Dermis microvascular lymphatic vessel endothelial cell (primary cell): Measurements from ENCODE around the gene GALNS. TPM values are rescaled to one million over a fixed set of nuclear protein-coding genes. Genes with fewer than 3 reads are reported as not detected.
"Not testable (repeated sequence)": the region's sequence is repeated elsewhere in the genome, so short reads cannot be mapped to it uniquely, and the experiment has no call there.

Experiments
- DNase-seq, 2 donors: peaks; one replicate each; pipeline versions ENCODE4 v3.0.0 to v3.0.0-alpha.2; 2010; ENCODE audit warnings: low read depth in 2 of 2
- total RNA-seq: library from RNA; depleted of rRNA; stranded (reverse); fragments of >200 nt; gene quantifications from 2 replicates; pipeline ENCODE4 v1.2.1, GENCODE V29; 2014

The GALNS gene
- total RNA-seq, 1 donor from 2014 or later = 7.2 TPM

DNA sequence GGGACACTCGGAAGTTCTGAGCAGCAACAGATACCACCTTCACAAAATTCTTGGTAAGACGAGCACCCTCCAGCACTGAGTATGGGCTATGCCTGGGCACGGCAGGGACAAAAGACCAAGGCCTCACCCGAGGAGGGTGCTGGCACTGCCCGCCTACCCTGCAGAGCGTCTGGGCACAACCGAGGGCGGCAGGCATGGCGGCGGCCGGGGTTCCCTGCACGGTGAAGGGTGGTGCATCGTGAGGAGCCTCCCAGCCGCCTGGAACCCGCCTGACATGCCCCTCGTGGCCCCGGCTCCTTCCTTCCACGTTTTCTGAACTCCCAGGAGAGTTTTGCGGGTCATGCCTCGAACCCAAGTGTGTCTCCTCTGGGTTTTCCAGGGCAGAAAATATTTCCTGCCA lies 18.9 kb downstream of the GALNS start:
- no peak for DNase-seq

DNA sequence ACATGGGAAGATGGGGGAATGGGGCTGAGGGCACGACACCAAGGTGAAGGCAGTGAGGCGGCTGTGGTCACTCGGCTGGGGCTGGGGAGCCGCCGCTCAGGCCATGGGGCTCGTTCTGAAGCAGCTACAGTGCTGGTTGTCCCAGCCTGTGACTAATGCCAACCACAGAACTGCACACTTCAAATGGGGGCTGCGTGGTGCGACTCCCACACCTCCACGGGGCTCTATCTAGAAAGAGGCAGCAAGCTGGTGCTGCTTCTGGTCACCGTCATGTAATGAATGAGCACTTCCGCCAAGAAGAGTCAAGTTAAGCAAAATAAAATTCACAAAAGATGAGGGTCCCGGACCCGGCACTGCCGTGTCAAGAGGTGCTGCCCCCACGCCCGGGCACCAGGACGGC lies 20.0 kb downstream of the GALNS start:
- no peak for DNase-seq

DNA sequence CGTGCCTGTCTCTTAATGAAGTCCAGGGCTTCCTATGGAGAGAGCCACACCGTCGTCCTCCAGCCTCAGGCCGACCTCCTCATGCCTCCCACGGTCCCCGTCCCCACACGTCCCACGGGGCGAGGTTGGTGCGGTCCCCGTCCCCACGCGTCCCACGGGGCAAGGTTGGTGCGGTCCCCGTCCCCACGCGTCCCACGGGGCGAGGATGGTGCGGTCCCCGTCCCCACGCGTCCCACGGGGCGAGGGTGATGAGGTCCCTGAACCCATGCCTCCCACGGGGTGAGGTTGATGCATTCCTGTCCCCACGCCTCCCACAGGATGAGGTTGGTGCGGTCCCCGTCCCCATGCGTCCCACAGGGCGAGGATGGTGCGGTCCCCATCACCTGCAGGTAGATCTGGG lies 20.9 kb downstream of the GALNS start:
- DNase-seq = no peak

DNA sequence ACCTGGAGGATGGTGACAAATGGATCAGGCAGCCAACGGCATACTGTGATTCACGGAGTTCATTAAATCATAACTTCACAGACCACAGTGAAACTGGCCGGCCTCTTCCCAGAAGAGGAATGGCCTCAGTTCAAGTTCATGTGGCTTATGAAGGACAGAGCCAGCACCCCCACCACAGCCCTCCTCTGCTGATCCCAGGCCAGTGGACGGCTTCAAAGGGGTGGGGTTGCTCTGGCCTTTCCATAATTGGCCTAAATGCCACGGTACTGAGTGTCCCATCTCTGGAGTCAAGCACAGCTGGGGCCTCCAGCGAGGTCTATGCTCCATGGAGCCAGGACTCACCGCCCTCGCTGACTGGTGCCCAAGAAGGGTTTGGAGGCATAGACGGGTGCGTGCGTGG lies 21.4 kb downstream of the GALNS start:
- no peak for DNase-seq

DNA sequence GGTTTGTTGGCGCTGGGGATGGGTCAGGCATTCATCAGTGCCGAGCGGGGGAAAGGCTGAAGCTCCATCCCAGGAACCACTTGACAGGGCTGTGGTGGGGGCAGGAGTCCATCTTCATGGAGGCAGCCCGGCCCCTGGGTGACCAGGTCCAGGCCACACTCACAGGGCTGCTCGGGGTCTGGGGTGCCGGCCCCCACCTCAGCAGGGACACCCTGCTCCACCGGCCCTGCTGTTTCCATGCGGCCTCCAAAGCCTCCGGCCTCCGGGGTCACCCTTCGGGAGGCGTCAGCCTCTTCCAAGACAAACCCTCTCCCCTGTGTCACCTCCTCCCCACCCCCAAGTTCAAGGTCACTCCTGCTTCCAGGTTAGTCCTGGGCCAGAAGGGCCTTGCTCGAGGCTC lies 22.1 kb downstream of the GALNS start:
- DNase-seq = no peak

DNA sequence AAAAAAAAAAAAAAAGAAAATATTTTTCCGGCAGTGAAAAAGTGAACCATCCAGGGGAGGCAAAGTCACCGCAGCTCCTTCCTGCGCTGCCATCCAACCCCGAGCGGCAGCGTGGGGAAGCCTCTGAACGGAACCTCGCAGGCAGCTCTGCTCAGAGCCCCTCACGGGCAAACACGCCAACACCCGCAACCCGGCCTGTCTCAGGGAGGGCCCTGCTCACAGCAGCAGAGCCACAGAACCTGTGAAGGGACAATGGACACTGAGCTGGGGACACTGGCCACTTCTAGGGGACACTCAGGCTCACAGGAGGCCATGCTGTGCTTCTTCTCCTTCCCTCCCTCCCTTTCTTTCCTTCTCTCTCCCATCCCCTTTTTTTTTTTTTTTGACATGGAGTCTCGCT lies 23.7 kb downstream of the GALNS start:
- DNase-seq = no peak

DNA sequence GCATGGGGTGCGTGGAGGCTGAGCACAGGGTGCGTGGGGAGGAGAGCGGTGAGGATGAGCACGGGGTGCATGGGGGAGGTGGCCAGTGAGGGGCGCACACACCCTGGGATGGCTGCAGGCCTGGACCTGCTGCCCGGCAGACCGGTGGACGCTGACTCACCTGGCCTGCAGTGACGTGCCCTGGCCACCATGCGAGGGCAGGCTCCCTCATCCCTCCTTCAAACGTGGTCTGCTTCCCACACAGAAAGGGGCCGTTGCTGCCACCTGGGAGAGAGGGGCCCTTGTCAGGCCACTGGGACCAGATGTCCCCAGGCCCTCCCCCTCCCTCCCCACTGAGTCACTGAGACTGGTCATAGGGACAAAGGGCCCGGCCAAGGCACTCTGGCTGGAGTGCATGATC lies 24.9 kb downstream of the GALNS start:
- DNase-seq = no peak

DNA sequence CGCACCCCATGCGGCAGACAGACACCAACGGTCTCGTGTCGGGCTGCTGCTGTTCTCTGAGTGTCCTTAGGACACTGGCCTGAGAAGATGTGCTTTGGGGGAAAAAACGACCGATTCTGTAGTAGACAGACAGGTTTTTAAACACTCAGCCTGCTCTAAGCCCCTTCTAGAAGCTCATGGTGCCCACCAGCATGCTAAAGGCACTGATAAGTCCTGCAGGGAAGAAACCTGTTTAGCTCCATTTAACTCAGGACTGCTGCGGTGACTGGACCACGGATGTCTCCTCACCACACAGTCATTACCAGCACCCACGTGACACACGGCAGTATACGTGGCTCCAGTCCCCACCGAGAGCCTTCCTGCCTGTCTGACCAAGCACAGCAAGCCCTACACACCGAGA lies 26.0 kb downstream of the GALNS start:
- DNase-seq = no peak

DNA sequence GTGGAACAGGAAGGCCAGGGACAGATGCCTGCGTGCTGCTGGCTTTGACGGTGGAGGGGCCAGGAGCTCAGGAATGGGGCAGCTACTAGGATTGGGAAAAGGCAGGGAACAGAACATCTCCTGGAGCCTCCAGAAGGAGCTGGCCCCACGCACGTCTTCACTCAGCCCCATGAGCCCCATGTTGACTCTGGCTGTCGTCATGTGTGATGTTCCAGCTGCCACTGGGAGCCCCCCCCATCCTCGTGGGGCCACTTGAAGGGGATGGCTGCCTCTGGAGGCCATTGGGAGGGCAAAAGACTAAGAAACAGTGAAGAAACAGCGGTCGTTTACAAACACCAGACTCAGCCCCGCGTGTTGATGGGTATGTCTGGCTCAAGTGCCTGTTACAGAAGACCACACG lies 26.5 kb downstream of the GALNS start:
- no peak for DNase-seq

DNA sequence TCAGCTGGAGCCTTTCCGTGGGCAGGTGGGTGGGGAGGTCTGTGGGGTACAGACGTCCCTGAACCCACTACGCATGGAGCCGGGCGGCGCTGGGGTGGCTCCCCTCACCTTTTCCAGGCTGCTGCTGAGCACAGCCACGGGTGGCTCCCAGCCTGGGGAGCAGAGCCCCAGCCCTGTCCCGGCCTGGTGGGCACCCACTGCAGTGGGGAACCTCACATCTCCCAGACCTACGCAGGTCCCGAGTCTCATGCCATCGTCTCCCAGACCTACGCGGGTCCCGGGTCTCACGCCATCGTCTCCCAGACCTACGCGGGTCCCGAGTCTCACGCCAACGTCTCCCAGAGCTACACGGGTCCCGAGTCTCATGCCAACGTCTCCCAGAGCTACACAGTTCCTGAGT lies 28.0 kb downstream of the GALNS start:
- no peak for DNase-seq

DNA sequence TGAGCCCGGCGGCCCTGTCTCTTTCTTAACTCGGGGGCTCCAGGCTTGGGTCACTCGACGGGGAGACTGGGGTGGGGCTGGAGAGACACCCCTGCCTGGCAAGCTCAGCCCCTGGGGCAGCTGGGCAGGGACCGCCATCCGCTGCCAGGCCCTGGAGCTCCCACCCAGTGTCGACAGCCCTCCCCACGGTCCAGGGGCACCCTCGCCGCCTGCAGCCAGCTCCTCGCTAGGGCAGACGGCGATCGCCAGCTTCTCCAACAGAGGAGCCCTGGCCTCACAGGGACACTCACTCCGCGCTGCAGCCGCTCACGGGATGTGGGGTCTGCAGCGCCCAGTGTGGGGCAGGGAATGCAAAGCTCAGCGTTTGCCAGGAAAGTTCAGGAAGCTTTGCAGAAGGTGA lies 29.0 kb downstream of the GALNS start:
- DNase-seq = no peak

DNA sequence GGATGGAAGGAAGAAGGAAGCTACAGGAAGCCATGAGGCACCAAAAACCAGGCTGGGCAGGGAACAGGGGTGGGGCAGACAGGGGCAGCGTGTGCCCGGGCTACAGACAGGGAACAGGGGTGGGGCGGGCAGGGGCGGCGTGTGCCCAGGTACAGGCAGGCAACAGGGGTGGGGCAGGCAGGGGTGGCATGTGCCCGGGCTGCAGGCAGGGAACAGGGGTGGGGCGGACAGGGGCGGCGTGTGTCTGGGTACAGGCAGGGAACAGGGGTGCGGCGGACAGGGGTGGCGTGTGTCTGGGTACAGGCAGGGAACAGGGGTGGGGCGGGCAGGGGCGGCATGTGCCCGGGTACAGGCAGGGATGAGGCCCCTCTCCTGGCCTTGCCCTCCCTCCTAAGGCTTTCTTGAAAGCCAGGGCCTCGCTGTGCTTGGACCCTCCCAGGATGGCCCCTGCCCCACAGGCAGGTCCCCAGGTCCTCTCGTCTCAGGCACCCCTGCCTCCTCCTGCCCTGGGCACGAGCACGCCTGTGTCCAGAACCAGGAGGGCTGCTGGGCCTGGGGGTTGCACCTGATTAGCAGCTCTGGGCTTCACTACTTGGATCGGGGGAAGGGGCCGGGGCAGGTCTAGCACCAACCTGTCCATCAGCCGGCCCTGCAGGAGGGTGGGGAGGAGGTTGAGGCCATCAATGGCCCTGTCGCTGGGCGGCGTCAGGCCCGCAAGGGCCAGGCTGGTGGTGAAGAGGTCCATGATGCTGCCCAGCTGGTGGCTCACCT lies 30.5 kb downstream of the GALNS start:
- no peak for DNase-seq

DNA sequence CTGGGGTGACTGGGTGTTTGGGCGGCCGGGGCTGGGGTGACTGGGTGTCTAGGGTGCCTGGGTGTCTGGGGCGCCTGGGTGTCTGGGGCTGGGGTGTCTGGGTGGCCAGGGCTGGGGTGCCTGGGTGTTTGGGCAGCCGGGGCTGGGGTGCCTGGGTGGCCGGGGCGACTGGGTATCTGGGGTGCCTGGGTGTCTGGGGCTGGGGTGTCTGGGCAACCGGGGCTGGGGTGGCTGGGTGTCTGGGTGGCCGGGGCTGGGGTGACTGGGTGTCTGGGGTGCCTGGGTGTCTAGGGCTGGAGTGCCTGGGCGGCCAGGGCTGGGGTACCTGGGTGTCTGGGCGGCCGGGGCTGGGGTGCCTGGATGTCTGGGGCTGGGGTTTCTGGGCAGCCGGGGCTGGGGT lies 31.6 kb downstream of the GALNS start:
- DNase-seq = no peak

DNA sequence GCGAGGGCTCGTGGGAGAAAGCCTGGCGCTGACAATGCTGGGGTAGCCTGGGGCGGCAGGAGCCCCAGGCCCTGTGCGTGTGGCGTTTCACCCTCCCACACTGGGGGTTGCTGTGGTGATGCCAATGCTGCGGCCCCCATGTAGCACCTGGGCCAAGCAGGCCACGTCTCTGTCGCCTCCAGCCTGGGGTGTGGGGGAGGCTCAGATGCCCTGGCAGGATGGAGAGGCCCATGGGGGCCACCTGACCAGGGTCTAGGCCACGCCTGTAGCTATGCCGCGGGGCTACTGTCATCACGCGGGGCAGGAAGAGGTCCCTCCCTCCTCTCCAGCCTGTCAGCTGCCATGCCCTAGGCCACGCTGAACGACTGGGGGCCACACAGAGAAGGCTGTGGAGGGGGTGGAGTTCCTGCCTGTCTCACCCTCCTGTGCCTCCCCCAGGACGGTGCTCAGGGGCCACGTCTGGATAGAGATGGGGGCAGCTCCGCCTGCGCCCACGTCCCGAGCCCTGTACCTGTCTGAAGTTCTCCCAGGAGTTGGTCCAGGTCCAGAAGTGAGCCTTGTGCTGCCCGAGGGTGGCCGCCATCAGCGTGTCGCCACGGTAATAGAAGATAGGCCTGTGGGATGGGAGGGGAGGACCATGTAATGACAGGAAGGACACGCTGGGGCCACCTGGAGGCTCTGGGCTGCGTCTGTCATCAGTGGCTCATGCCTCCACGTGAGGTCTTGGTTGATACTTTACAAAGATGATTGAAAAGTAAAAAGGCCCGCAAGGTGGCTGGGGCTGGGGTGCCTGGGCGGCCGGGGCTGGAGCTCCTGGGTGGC lies 32.3 kb downstream of the GALNS start:
- DNase-seq = no peak

DNA sequence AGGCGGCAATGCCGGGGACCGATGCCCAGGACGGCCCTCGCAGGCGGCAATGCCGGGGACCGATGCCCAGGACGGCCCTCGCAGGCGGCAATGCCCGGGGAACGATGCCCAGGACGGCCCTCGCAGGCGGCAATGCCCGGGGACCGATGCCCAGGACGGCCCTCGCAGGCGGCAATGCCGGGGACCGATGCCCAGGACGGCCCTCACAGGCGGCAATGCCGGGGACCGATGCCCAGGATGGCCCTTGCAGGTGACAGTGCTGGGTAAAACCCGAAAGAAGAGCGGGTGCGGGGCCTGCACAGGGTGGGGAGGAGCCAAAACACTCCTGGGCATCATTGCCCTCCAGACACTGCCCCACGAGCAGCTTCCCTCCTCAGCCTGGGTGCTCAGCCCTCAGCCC lies 33.1 kb downstream of the GALNS start:
- DNase-seq = not testable (repeated sequence)

DNA sequence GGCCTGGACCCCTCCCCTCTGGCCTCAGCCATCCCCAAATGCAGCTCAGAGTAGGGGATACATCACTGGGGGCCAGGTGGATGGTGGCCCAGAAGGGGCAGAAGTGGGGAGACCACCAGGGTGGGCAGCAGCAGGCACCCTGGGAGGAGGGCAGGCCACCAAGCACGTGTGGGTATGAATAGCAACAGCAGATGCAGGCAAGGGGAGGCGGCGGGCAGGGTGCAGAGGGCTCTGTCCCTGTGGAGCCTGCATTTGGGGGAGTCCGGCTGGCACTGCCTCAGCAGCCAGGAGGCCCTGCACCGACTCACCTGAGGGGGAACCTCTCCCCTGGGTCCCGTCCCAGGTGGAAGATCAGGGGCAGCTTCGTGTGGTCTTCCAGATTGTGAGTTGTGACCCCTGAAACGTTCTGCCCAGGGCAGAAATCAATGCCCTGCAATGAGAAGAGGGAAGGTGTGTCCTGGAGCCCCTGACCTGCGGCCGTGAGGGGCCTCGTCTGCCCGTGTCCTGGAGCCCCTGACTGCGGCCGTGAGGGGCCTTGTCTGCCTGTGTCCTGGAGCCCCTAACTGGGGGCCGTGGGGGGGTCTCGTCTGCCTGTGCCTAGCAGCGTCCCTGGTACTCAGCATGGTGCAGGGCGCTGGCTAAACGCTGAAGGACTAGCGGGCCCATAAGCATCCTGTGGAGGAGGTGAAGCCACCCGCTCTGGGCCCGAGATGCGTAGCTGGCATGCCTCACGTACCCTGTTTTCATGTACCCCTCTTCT lies 34.3 kb downstream of the GALNS start:
- DNase-seq = no peak

DNA sequence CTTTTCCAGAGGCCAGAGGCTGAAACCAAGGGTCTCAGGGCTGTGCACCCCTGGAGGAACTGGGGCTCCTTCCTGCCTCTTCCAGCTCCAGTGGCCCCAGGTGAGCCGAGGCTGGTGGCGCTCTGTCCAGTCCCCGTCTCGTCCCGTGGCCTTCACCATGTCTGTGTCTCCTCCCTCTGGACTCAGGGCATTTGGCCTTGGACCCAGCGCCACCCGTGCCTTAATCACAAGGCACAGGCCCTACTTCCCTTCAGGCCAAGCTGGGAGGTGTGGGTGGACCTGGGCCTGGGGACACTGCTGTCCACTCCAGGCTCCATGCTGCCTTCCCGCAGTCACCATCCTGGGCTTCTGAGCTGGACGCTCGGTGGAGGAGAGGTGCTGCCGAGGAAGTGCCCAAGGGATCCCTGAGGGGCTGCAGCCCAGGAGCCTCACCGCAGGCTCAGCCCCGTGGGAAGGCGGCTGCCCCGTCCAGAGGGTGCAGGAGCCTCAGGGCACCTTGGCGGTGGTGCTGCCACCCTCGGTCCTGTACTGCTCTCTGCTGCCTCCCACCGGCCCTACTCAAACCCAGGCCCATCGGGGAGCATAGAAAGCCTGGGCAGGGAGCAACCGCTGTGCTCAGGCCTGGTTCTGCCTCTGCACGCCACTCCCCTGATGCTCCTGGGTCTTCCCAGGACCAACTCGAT lies 35.4 kb downstream of the GALNS start:
- no peak for DNase-seq

DNA sequence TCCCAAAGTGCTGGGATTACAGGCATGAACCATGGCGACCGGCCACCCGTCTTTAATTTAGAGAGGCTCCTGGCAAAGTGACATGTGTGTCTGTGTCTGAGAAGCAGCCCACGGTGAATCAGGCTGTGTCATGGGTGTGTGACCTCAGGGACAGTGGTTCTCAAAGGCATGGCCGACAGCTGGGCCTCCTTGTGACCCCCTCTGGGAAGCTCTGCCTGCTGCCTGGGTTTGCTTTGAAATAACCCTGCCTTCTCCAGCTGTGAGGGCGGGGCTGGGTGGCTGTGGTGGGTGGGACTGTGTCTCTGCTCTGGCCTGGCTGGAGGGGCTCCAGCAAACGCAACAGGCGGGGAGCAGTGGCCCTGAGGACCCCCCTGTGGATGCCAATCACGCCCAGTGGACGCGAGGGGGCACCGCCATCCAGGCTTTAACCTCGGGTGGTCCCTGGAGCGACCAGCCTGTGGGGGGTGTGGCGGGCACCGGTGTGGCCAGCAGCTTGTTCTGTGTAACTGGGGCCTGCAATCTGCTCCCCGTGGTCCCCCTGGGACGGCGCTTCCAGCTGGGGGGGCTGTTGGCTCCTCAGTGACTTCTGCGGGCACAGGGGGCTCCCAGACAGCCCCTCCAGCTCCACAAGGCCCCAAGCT lies 36.2 kb downstream of the GALNS start:
- DNase-seq = no peak

DNA sequence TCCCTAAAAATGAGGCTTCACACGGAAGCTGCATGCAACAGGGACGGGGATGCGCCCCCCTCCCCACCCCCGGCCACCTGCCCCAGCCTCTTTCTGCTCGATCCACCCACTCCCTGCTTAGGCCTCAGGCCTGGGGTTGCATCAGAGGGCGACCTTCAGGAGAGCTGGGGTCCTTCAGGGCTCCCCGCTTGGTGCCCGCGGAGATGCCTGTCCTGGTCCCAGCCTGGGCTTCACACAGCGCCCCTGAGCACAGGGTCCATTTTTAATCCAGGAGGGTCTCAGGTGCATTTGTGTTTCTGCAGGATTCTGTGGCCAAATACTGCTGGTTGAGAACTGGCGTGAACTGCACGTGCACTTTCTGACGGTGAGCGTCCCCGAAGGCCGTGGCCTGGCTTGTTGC lies 37.6 kb downstream of the GALNS start:
- no peak for DNase-seq

DNA sequence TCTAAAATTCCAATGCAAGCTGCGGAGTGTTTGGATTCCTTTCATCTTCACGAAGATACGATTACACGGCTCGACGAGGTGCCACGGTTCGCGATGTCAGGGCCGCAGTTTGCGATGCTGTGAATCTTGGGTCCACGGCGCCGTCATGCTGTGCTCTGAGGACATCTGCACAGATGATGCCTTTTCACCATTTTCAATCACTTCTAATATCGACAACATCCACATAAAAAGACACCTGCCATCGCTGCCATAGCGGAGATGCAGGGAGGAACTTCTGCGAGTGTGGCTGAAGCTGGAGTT lies 38.2 kb downstream of the GALNS start:
- DNase-seq = no peak

DNA sequence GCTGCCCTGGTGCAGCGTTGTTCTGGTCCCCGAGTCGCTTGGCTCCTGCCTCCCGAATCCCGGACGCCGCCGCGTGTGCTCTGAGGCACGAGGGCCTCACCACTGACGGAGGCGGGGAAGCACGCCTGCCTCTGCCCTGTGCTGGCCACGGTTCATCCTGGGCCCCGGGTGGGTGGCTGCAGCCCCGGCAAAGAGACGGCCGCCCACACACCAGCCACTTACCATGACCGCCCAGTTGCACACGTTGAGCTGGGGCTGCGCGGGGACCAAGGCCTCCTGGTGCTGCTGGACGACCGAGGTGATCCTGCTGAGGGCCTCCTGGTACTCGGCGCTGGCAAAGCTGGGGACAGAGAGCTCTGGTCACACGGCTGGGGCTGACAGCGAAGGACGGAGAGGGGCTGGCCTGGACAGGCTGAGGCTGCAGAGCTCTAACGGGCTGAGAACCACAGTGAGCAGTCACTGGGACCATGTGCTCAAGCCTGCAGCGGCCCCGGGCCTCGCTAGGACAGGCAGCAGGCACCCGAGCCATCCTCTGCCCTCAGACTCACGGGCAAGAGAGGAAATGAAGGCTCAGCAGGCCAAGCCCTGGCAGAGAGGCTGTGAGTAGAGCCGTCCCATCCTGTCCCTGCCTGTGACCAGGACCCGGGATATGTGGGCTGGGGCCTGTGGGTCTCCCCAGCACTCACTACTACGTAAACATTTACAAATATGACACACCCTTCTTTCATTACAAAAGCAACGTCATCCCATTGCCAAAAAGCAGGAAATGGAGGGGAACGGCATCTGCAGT lies 38.8 kb downstream of the GALNS start:
- DNase-seq = no peak
